RPMI8226 (cell line): Measurements from ENCODE around the gene GCN1.
A peak's percentile ranks its signal among the peaks of the same experiment; 100 is the strongest.
"Not testable (repeated sequence)": the region's sequence is repeated elsewhere in the genome, so short reads cannot be mapped to it uniquely, and the experiment has no call there.

Experiments used
- DNase-seq: peaks from one replicate; pipeline ENCODE4 v3.0.0-alpha.2; 2015

Gene GCN1, protein sequence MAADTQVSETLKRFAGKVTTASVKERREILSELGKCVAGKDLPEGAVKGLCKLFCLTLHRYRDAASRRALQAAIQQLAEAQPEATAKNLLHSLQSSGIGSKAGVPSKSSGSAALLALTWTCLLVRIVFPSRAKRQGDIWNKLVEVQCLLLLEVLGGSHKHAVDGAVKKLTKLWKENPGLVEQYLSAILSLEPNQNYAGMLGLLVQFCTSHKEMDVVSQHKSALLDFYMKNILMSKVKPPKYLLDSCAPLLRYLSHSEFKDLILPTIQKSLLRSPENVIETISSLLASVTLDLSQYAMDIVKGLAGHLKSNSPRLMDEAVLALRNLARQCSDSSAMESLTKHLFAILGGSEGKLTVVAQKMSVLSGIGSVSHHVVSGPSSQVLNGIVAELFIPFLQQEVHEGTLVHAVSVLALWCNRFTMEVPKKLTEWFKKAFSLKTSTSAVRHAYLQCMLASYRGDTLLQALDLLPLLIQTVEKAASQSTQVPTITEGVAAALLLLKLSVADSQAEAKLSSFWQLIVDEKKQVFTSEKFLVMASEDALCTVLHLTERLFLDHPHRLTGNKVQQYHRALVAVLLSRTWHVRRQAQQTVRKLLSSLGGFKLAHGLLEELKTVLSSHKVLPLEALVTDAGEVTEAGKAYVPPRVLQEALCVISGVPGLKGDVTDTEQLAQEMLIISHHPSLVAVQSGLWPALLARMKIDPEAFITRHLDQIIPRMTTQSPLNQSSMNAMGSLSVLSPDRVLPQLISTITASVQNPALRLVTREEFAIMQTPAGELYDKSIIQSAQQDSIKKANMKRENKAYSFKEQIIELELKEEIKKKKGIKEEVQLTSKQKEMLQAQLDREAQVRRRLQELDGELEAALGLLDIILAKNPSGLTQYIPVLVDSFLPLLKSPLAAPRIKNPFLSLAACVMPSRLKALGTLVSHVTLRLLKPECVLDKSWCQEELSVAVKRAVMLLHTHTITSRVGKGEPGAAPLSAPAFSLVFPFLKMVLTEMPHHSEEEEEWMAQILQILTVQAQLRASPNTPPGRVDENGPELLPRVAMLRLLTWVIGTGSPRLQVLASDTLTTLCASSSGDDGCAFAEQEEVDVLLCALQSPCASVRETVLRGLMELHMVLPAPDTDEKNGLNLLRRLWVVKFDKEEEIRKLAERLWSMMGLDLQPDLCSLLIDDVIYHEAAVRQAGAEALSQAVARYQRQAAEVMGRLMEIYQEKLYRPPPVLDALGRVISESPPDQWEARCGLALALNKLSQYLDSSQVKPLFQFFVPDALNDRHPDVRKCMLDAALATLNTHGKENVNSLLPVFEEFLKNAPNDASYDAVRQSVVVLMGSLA (N-terminal part only)

DNA sequence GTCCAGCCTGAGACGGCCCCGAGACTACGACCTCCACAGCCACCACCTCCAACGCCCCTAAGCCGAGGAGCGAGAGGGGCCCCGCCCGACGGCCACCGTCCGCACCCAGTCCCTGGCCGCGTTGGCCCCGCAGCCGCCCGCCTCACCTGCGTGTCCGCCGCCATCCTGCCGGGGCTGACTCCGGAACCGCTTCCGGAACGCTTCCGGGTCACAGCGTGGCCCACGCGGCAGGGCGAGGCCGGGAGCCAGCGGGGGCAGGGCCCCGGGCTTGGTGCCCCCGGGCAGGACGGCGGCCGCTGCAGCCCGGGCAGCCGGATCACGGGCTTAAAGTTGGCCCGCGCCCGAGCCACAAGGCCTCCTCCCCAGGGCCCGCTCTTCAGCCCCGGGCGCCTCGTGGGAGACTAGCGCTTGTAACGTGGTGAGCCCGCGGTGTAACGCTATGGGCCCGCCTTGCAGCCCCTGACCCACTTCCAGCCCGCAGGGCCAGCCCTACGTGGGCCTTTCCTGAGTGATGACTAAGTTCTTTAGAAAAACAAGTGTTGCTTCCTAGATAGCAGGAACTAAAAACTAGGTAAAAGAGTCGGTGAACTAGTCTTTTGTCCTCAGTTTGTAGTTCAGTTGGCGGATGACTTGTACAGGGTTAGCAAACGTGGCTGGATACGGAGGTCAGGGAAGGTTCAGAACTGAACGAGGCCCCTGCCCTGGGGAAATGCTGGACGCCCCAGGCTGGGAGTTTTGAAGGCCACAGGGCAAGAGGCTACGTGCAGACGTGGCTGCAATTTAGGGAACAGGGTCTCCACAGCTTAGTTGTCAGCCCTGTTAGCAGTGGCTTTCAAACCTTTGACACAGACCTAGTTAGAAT lies at the start of gene GCN1:
Gene GCN1, minus strand, starts transcription at position 182 of the 862 bp plus-strand sequence. Its CDS starts 18 bp downstream, at position 164.
- peak; percentile 91 for DNase-seq

DNA sequence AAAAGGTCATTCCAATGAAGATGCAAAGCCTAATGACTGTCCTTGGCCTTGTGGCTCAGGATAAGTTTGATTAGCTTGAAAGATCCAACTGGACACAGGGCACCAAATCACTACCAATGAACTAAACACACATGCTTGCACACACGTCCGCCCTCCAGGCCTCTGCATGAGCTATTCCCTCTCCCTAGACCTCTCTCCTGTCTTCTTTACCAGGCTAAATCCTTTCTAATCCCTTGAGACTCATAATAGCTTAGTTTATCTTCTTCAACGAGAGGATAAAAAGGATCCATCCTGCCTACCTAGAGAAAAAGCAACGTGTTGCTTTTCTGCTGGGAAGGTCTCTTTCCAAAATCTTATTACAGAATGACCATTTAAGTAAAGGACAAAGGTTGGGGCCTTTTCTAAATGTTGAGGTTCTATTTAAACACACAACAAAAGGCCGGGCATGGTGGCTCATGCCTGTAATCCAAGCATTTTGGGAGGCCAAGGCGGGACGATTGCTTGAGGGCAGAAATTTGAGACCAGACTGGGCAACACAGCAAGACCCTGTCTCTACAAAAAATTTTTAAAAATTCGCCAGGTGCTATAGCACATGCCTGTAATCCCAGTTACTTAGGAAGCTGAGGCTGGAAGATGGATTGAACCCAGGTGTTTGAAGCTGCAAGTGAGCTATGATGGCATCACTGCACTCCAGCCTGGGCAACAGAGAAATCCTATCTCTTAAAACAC lies 48.6 kb upstream of the GCN1 start:
- no peak for DNase-seq

DNA sequence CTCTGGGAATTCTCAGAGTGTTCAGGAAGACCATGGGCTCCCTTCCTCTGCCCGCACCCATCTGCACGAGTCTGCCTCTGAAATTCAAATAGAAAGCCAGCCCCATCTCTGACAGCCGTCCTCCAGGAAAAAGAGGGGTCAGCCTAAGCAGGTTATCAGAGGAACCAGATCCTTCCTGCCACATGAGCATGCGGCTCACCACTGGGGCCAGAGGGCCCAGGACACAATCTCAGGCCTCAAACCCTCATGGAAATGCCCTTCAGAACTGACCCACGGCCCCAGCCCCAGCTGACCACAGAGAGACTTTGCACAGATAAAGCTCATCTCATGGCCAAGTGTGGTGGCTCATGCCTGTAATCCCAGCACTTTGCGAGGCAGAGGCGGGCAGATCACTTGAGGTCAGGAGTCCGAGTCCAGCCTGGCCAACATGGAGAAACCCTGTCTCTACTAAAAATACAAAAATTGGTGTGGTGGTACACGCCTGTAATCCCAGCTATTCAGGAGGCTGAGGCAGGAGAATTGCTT lies 47.8 kb upstream of the GCN1 start:
- peak; percentile 1 for DNase-seq

DNA sequence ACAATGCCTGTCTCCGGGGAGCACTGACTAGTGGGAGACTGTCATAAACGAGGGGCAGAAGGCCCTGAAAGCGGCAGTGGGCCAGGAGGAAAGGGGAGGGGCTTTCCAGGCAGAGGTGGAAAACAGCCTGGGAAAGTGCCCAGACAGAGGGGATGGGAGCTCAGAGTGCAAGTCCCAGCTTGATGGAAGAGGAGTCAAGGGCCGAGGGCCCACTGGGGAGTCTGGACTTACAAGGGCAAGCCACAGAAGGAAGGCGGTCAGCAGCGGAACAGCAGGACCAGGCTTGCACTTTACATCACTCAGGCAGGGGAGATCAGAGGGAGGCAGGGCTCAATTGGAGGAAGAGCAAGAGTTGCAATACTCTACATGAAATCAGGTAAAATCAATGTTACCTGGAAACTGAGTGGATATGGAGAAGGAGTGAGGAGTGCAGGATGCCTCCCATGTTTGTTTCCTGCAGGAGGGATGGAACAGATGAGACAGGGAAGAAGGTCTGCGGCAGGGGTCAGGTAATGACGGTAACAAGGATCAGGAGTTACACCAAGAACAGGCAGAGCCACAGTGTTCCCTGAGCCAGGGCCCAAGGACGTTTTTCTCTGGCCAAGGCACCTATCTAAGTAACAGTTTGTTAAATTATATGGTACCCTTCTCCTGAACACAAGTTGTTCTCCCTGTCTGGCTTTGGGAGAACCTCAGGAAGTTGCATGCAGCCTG lies 47.2 kb upstream of the GCN1 start:
- DNase-seq: peak; percentile 1

DNA sequence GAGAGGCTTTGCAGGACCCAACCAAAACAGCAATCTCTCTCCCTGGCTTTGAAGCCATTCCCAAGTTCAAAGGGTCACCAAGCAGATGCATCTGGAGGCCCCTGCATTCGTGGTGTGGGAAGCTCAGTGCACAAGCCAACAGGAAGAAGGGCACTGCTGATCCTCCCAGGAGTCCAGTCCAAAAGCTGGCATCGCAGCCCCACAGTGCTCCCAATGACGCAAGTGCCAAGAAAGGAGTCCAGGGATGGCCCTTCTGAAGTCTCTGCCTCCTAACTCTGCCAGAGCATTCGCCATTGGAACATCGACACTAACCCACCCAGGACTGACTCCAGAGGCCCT lies 45.9 kb upstream of the GCN1 start:
- DNase-seq: no peak

DNA sequence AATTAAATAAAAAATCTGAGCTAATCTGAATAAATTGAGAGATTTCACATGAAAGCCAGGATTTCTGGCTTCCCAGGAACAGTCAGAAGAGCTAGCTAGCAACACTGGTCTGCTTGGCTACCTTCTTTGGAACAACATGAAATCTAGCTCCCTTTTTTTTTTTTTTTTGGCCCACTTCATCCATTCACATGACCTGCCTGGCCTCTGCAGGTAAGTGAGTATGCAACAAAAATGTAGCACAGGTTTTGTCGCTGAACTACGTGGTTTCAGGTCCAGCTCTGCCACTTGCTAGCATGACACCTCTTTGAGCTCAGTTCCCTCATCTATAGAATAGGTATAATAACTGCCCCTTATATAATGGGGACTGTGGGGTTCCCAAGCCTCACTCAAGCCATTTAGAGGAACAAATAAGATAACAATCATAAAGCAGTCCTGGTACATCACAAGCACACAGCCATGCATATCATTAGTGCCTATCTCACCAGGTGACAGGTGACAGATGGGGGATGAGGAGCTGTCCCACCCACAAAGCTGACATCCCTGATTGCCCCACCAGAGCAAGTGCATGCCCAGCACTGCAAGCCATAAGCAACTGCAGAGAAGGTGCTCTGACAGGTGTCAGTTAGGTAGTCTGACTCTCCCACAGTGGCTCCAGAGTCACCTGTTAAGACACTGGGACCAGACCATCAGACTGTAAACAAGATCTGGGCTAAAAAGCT lies 45.4 kb upstream of the GCN1 start:
- DNase-seq: peak; percentile 1

DNA sequence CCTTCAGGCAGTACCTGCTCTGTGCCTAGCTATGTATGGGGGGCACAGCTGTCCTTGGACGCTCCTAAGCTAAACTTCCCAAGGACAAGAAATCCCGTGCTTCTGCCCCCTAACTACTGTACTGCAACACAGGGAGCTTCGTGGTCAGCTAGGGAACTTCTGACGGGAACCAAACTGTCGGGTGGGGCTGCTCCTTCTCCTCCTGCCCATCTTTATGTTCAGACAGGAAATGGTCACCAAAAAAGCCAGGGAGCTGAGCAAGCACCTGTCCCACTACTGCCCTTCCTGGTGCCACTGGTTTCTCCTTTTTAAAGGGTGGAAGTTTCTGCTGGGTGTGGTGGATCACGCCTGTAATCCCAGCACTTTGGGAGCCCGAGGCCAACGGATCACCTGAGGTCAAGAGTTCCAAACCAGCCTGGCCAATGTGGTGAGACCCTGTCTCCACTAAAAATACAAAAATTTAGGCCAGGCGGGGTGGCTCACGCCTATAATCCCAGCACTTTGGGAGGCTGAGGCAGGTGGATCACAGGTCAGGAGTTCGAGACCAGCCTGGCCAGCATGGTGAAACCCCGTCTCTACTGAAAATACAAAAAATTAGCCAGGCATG lies 44.4 kb upstream of the GCN1 start:
- no peak for DNase-seq

DNA sequence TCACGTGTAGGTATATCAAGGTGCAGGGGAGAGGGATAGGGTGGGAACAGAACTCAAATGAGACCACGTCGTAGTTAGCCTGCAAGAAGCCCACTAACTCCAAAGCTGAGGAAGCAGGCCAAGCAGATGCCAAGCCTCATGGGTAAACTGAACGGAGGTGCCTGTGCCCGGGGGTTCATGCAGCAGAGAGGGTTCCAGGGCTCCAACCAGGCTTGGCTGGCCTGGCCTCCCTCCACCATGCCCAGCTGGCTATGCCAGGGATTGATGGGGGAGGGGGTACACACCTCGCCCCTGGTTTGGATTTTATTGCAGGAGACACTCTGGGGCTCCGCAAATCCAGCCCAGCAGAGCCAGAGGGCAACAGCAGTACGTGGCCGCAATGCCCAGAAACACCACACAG lies 43.7 kb upstream of the GCN1 start:
- DNase-seq: no peak

DNA sequence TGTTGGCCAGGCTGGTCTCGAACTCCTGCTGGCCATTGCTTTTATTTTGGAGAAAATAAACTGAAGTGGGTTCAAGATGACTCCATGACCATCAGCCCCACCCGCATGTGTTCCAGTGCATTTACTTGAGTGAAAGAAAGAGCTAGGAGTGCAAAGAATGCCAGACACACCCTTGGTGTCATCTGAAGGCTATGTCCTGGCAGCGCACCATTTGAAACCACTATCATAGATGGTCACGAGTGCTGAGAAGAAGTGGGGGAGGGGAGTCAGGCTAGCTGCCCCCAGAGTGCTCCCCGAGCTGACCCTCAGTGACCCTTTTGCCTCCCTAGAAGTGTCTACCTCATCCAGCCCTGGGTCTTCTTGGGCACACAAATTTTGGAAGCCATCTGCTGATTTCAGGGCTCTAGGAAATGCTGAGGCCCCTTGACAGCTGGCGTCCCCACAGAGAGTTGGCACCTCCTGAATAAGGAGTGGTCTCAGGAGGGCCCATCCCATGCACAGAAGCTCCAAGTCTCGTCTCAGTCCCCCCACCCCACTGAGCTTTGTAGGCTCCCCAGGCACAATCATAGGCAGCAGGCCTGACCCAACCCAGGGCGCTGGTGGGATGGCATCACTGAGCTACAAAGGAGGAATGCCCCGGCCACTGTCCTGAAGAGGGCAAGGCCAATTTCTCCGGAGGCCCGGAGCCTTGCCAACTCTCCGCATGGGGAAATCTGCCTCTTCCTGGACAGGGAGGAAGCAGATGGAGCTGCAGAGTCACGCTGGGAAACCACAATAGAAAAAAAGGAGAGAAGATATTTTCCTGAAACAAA lies 43.1 kb upstream of the GCN1 start:
- peak; percentile 1 for DNase-seq

DNA sequence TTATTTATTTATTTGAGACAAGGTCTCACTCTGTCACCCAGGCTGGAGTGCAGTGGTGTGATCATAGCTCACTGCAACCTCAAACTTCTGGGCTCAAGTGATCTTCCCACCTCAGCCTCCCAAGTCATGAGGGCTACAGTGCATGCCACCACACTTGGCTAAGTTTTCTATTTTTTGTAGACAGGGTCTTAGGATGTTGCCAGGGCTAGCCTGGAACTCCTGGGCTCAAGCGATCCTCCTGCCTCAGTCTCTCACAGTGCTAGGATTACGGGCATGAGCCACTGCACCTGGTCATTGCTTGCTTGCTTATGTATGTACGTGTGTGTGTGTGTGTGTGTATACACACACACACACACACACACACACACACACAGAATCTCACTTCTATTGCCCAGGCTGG lies 42.3 kb upstream of the GCN1 start:
- not testable (repeated sequence) for DNase-seq

DNA sequence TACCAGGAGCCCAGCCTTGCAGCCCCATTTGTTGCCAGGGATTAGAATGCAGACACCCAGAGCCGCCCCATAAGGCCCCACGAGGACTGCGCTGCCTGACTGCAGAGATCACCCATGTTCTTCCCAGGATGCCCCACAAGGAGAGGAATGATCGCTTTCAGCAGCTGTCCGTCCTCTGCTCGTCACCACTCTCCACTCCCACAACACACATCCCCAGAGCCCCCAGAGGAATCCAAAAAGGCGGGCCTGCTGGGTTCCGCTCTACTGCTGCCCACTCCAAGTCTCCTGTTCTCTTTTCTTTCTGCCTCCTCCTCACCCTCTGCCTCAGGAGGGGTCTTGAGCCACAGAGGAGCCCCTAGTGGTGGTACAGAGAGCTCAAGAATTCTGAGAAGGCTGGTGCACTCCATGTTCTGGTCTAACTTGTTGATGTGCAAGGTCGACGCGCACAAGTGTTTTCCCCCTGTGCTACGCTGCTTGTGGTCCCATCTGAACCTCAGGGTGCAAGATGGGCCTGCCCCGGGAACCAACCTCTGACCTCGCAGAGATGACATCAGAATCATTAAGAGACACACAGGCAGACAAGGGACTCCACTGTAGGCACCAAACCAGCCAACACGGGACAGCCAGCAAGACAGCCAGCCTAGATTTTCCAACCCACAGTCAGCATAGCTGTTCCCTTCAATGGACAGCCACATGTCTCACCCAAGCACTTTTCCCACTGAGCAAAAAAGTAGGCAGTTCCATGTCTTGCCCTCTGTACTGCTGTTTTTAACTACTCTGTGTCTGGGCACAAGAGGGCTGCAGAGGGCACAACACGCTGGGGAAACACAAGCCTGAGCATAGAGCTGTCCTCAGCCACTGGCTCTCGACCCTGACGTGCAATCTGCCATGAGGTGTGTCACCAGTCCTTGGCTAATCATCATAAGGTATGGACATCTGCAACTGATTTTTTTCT lies 41.1 kb upstream of the GCN1 start:
- DNase-seq: no peak

DNA sequence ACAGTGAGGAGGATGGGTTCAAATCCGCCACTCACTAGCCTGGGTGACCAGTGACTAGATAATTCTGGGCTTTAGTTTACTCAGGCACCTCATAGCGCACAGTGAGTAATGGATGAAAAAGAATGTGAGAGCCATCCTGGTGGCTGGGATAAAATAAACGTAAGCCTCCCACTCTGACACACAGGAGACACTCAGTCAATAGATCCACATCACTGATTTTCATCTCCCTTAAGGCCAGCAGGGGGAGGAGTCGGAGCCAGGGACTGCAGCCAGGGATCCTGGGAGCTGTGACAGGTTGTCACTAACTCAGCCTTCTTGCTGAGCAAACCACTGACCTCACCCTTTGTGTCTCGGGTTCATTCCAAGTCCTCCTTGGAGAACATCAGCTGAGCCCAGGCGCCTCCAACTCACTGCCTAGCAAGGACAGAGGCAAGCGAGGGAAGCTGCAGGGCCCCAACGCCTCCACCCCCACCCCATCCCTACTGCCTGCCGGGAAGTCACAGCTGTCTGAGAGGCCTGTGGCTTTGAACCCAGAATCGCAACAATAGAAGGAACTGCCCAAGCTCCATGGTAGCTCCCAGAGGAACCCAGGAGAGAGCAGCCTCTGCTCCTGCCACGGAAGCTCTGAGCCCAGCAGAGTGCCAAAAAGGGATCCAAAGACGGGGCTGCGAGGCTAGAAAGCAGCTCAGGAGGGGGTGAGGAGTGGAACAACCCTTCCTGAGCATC lies 40.3 kb upstream of the GCN1 start:
- DNase-seq: peak; percentile 33

DNA sequence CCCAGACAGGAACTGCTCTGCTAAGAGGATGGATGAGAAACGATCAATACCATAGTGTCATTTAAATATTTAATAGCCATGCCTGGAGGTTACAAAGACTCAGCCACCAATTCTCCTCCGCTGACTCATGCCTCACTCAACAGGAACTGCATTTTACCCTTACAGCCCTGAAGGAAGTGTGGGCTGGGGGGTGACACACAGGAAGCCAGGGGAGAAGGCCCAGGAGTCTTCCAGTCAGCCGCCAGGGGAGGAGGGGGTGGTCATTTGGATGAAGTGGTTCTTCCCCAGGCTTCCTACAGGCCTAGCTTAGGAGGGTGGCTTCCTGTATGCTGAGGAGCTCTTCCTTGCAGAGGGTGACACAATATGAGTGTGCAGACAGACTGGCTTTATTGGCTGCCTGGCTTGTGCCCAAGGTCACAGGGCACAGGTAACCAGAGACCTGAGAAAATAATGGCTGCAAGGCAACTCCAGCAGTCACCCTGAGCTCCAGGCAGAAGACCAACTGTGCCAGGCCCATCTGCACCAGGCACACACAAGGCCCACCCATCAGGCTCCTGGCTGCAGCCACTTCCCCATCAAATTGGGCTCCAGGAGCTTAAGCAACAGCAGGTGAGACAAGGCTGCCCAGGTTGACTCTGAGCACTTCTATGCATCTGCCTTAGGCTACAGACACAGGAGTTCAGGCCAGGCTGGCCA lies 36.9 kb upstream of the GCN1 start:
- DNase-seq: no peak

DNA sequence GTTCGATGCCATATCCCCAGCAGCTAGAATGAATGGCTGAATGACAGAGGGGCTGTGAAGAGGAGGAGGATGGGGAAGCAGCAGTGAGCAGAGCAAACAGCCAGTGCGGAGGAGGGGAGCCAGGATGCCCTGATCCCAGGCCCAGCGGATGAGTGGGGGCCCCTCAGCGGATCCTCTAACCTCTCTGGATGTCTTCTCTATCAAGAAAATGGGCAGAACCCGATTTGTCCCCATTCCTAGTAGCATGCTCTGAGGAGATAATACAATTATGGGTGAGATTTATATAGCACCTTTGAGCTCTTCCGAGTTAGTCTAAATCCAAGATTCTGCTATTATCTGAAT lies 36.4 kb upstream of the GCN1 start:
- no peak for DNase-seq

DNA sequence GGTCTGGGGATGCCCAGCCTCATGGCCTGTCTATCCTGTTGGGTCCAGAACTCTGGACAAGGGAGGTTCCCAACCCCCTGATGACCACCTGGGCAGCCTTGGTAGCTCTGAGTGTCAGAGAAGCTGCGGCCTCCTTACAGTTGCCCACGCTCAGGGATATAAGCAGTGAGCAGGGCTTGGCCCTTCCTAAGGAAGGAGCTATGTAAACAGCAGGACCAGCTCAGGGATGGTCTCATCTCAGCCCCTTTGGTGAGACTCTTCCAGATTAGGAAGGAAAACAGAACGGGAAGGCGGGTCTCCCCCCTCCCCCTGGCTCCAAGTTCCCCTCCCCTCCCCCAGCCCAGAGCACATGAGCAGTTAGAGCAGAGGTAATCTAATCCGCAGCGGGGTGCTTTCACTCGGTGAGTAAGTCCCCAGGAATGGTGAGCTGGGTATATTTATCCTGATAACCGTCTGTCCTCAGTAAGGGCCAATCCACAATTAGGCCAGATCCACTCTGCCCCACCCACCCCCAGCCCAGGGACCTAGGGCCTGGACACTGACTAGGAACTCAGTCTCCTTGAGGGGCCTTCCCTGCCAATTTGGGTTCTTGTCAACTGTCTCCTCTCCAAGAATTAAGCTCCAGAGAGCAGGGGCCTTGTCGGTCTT lies 35.9 kb upstream of the GCN1 start:
- DNase-seq: no peak
